K562 (cell line): Measurements from ENCODE around the gene PCBP4. TPM values are rescaled to one million over a fixed set of nuclear protein-coding genes. Genes with fewer than 3 reads are reported as not detected.
A peak's percentile ranks its signal among the peaks of the same experiment; 100 is the strongest.

Experiments
- ATF3 ChIP-seq, 2 experiments: fragments of 450-650 bp in 1 of 2; sonication (generic) in 1 of 2; formaldehyde crosslinking in 1 of 2; IDR thresholded peaks in 1 of 2; conservative IDR thresholded peaks in 1 of 2; 2 replicates each; pipeline versions ENCODE4 v1.6.1 to v1.8.1; 2016 to 2023; ENCODE audit warnings: mild to moderate bottlenecking in 2 of 2, moderate library complexity in 2 of 2, inconsistent platforms in 1 of 2, missing genetic modification reagents in 1 of 2
- CBX2 ChIP-seq: fragments of 200-600 bp; sonication (generic); IDR thresholded peaks from one replicate; pipeline ENCODE4 v1.6.1; 2012; ENCODE audit warnings: mild to moderate bottlenecking, low read length, inconsistent platforms; ENCODE audit not compliant: insufficient read depth, poor library complexity, severe bottlenecking
- CHD1 ChIP-seq: fragments of 200-600 bp; sonication (generic); IDR thresholded peaks from one replicate; pipeline ENCODE4 v1.6.1; 2012; ENCODE audit warnings: mild to moderate bottlenecking, moderate library complexity, low read length, inconsistent platforms
- EWSR1 ChIP-seq: fragments of 450-650 bp; IDR thresholded peaks from 2 replicates; pipeline ENCODE4 v1.6.1; 2018; ENCODE audit warnings: borderline replicate concordance, mild to moderate bottlenecking, low read depth, moderate library complexity; ENCODE audit not compliant: partially characterized antibody
- GTF3C2 ChIP-seq: IDR thresholded peaks from 3 replicates; pipeline ENCODE4 v1.6.1; 2011; ENCODE audit warnings: borderline replicate concordance, mild to moderate bottlenecking, moderate library complexity; ENCODE audit not compliant: insufficient read length; ENCODE audit errors: extremely low read depth
- HDAC2 ChIP-seq: fragments of 450-650 bp; IDR thresholded peaks from 2 replicates; pipeline ENCODE4 v1.6.1; 2016; ENCODE audit warnings: mild to moderate bottlenecking
- MGA ChIP-seq: fragments of 450-650 bp; IDR thresholded peaks from 2 replicates; pipeline ENCODE4 v1.6.1; 2016; ENCODE audit warnings: mild to moderate bottlenecking, moderate library complexity
- NFE2 ChIP-seq: IDR thresholded peaks from 2 replicates; pipeline ENCODE4 v1.6.1; 2014; ENCODE audit warnings: antibody characterized with exemption, low read depth
- NR2C2 ChIP-seq, 2 experiments: fragments of 200-800 bp in 1 of 2; sonication (Bioruptor generic) in 1 of 2; sonication (generic) in 1 of 2; formaldehyde crosslinking in 1 of 2; IDR thresholded peaks; 2 replicates each; pipeline versions ENCODE4 v1.6.1 to v1.8.0; 2016 to 2022; ENCODE audit warnings: mild to moderate bottlenecking in 1 of 2, missing compliant biosample characterization in 1 of 2, missing genetic modification characterization in 1 of 2, missing genetic modification reagents in 1 of 2
- ZNF445 ChIP-seq: fragments of 250-450 bp; sonication (Bioruptor Pico); IDR thresholded peaks from 2 replicates; pipeline ENCODE4 v1.4.0; 2020; ENCODE audit warnings: low read depth, mild to moderate bottlenecking, moderate library complexity
- polyA plus RNA-seq, 8 experiments: library from polyadenylated mRNA; depleted of rRNA in 4 of 8; stranded (reverse) in 5 of 8; unstranded in 3 of 8; fragments of >200 nt; fragmentation: Nextera tagmentation in 2 of 8; fragmentation: Illumina TruSeq in 1 of 8; extraction: Ambion mirVana in 2 of 8; extraction: Trizol in 1 of 8; gene quantifications; 2 replicates each; pipeline versions ENCODE4 v1.2.1 to v1.2.3, GENCODE V29; 2011 to 2014; ENCODE audit warnings: inconsistent platforms in 1 of 8, missing spikeins in 1 of 8
- total RNA-seq, 7 experiments: library from RNA; depleted of rRNA in 6 of 7; stranded (reverse); fragments of >200 nt in 6 of 7; fragmentation: Illumina TruSeq in 2 of 7; extraction: Trizol in 2 of 7; gene quantifications; 2 replicates each; pipeline versions ENCODE4 v1.2.1 to v1.2.3, GENCODE V29; 2011 to 2021; ENCODE audit warnings: low replicate concordance in 1 of 7

The PCBP4 gene
- total and polyA plus RNA-seq, 9 of the 15 experiments (the other 6 are each of a cell fraction or from before 2014, with no cell fraction given) = 0.06 to 5.8 (median 2.6) TPM

- TF ChIP-seq CHD1 (no peak), CBX2 (no peak), EWSR1 (no peak), GTF3C2 (no peak), ZNF445 (CRISPR knock-in tag) (no peak), HDAC2 (no peak), MGA (peak; percentile 73), NFE2 (no peak), ATF3 (IDR thresholded peaks at IDR 0.05) (no peak), ATF3 (CRISPR knock-in tag; conservative IDR thresholded peaks at IDR 0.05) (no peak), NR2C2 (CRISPR knock-in tag; IDR thresholded peaks at IDR 0.05) (0 out of 2 replicates have a peak, but pooled peaks have one; percentile 29), NR2C2 (tag; IDR thresholded peaks at IDR 0.05) (peak; percentile 84)
Observed at GRCh38 chr3:51982838-51983577, 15.8 kb upstream of the PCBP4 start, which contains the start of gene ACY1 (continued).
